OCI-LY3 (cell line): Measurements from ENCODE around the gene POU2F1.

Source experiments
- EZH2phosphoT487 ChIP-seq: fragments of 200-600 bp; shearing (Covaris generic); IDR thresholded peaks from 2 replicates; pipeline ENCODE4 v1.6.1; 2018; ENCODE audit warnings: antibody characterized with exemption, mixed run types, low read depth
- TF ChIP-seq, protein P1 (sequence below): fragments of 200-600, 300-600 bp; sonication (generic); IDR thresholded peaks from 2 replicates; pipeline ENCODE4 v1.5.1; 2014; ENCODE audit warnings: antibody characterized with exemption, low read length, low read depth

DNA sequence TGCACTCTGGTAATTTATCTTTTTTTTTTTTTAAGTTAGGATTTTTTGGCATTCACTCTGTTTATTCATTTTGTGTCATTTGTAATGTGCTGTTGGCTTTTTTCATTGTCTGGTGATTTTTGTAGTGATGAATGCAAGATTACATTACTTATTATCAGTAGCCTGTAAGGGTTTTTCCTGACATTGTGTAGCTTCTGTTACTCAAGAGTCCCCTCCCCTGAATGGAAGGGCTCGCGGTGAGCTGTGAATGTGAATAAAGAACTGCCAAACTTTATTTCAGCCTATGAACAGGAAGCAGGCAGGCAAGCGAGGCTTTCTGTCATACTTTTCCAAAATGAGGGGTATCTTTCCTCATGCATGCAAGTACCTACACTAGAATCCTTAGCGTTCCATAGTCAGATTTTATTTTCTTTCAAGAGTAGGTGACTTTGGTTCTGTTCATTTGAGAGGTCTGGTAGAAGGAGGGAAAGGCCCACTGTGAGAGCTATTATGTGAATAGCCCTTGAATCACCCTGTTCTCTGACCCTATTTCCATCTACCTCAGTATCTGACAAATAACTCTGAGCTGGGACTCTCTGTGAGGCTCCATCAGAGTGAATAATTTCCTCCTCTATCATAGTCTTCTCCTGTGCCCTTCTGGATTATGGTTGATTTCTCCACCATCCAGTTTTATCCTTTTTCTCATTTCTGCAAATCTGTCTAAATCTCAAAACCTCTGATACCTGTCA is 183.6 kb downstream of the POU2F1 start:
- TF ChIP-seq, protein P1, sequence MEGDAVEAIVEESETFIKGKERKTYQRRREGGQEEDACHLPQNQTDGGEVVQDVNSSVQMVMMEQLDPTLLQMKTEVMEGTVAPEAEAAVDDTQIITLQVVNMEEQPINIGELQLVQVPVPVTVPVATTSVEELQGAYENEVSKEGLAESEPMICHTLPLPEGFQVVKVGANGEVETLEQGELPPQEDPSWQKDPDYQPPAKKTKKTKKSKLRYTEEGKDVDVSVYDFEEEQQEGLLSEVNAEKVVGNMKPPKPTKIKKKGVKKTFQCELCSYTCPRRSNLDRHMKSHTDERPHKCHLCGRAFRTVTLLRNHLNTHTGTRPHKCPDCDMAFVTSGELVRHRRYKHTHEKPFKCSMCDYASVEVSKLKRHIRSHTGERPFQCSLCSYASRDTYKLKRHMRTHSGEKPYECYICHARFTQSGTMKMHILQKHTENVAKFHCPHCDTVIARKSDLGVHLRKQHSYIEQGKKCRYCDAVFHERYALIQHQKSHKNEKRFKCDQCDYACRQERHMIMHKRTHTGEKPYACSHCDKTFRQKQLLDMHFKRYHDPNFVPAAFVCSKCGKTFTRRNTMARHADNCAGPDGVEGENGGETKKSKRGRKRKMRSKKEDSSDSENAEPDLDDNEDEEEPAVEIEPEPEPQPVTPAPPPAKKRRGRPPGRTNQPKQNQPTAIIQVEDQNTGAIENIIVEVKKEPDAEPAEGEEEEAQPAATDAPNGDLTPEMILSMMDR, result no peak
- no peak for TF ChIP-seq EZH2phosphoT487
